Keratinocyte (primary cell): ENCODE measurements around the gene ZNF516.

ENCODE experiments used
- CTCF ChIP-seq, 3 experiments: IDR thresholded peaks in 1 of 3; conservative IDR thresholded peaks in 1 of 3; optimal IDR thresholded peaks in 1 of 3; 2 replicates in 2 of 3; 3 replicates in 1 of 3; pipeline versions ENCODE3 to v1.5.1; 2011; ENCODE audit warnings: low read length in 3 of 3, mild to moderate bottlenecking in 3 of 3, moderate library complexity in 2 of 3, control low read depth in 1 of 3, inconsistent platforms in 1 of 3; ENCODE audit not compliant: insufficient read depth in 2 of 3; ENCODE audit errors: extremely low read depth in 1 of 3
- EZH2 ChIP-seq: IDR thresholded peaks from one replicate; pipeline ENCODE4 v1.6.1; 2012; ENCODE audit warnings: inconsistent platforms, mild to moderate bottlenecking, low read length, moderate library complexity

- TF ChIP-seq CTCF (optimal IDR thresholded peaks at IDR 0.05 in 1 of 3, IDR thresholded peaks at IDR 0.05 in 1 of 3, conservative IDR thresholded peaks at IDR 0.05 in 1 of 3; ENCODE audit: extremely low read depth in 1 of 3, insufficient read depth in 2 of 3, low read length in 3 of 3) (no peak), EZH2 (no peak)
Observed at GRCh38 chr18:76451396-76452331, 43.4 kb downstream of the ZNF516 start.
